IPS-15b (cell line): Measurements from ENCODE around the gene CLDN7.

ENCODE experiments used
- H3K27me3 ChIP-seq: one replicate; pipeline ENCODE4 v1.6.1; 2013; ENCODE audit warnings: low read length; ENCODE audit not compliant: control insufficient read depth, insufficient read depth
- H3K36me3 ChIP-seq: one replicate; pipeline ENCODE4 v1.6.1; 2013; ENCODE audit warnings: low read length; ENCODE audit not compliant: control insufficient read depth, insufficient read depth
- H3K4me1 ChIP-seq: one replicate; pipeline ENCODE4 v1.6.1; 2013; ENCODE audit warnings: mild to moderate bottlenecking, low read length; ENCODE audit not compliant: control insufficient read depth, insufficient read depth
- H3K4me3 ChIP-seq: one replicate; pipeline ENCODE4 v1.5.1; 2013; ENCODE audit warnings: low read depth, low read length
- H3K9ac ChIP-seq: one replicate; pipeline ENCODE4 v1.6.1; 2013; ENCODE audit warnings: low read depth, mild to moderate bottlenecking, low read length
- H3K9me3 ChIP-seq: one replicate; pipeline ENCODE4 v1.6.1; 2013; ENCODE audit warnings: mild to moderate bottlenecking, low read length; ENCODE audit not compliant: control insufficient read depth, insufficient read depth

The CLDN7 gene

GRCh38 chr17:7282752-7283321 lies 20.6 kb upstream of the CLDN7 start:
- Histone ChIP-seq H3K27me3 (peaks cover 5% of the 10 kb centered on the region), H3K9ac (peak overlapping the region; percentile 47)

DNA sequence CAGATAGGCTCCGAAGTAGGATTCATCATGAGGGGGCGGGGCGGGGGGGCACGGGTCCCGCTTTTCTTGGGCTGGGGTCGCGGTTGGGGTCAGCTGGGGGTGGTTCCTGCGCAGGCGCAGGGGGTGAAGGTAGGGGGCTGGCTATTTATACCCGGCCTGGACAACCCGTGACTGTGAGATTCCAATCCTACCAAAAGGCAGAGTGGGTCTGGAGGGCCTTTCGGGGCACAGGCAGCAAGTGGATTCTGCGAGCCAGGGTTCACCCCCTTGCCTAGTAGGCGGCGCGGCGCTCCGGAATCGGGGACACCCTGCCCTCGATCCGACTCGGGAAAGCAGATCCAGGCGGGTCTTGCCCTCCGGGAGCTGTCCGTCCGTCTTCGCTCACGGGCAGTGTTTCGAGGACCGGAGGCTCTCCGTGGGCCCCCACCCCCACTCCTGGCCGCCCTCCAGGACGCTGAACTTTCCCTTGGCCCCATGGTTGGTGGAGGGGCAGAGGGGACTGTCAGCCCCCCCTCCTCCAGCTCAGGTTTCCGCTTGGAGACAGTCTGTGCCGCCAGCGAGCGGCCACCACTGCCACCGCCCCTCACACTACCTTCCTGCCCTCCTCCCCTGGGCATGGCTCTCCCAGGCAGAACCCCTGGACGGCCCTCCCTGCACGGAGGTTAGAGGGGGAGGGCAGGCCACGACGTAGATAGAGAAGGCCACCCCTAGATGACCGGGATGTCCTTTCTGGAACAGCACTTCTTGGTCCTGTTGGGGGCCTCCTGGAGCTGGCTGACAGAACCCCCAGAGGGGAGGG lies 19.9 kb upstream of the CLDN7 start:
- no peaks in the 10 kb centered on the region for H3K9me3 ChIP-seq
- peak overlapping the region; percentile 84 for H3K4me3 ChIP-seq
- H3K27me3 ChIP-seq: peaks cover 5% of the 10 kb centered on the region
- peak overlapping the region; percentile 60 for H3K9ac ChIP-seq
- peaks cover 6% of the 10 kb centered on the region for H3K4me1 ChIP-seq
- peaks cover 33% of the 10 kb centered on the region for H3K36me3 ChIP-seq

More at GRCh38 chr17:7282752-7283321, 20.6 kb upstream of the CLDN7 start:
- Histone ChIP-seq H3K36me3 (peaks cover 36% of the 10 kb centered on the region), H3K4me3 (peak overlapping the region; percentile 84), H3K4me1 (peaks cover 6% of the 10 kb centered on the region), H3K9me3 (no peaks in the 10 kb centered on the region)

DNA sequence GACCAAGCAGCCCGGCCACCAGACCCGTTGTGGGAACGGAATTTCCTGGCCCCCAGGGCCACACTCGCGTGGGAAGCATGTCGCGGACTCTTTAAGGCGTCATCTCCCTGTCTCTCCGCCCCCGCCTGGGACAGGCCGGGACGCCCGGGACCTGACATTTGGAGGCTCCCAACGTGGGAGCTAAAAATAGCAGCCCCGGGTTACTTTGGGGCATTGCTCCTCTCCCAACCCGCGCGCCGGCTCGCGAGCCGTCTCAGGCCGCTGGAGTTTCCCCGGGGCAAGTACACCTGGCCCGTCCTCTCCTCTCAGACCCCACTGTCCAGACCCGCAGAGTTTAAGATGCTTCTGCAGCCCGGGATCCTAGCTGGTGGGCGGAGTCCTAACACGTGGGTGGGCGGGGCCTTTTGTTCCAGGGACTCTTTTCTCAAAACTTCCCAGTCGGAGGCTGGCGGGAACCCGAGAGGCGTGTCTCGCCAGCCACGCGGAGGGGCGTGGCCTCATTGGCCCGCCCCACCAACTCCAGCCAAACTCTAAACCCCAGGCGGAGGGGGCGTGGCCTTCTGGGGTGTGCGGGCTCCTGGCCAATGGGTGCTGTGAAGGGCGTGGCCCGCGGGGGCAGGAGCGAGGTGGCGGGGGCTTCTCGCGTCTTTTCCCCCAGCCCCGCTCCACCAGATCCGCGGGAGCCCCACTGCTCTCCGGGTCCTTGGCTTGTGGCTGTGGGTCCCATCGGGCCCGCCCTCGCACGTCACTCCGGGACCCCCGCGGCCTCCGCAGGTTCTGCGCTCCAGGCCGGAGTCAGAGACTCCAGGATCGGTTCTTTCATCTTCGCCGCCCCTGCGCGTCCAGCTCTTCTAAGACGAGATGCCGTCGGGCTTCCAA lies 19.0 kb upstream of the CLDN7 start, which contains the start of gene SLC2A4:
Gene SLC2A4 (plus strand): TSS at position 645 of the 879 bp plus-strand sequence. CDS start 217 bp downstream, at position 862.
- Histone ChIP-seq H3K36me3 (peaks cover 28% of the 10 kb centered on the region), H3K4me3 (peak within 1 kb of the TSS; percentile 84), H3K9ac (peak within 1 kb of the TSS; percentile 60), H3K9me3 (no peaks in the 10 kb centered on the region), H3K27me3 (peaks cover 5% of the 10 kb centered on the region), H3K4me1 (peaks cover 6% of the 10 kb centered on the region)

DNA sequence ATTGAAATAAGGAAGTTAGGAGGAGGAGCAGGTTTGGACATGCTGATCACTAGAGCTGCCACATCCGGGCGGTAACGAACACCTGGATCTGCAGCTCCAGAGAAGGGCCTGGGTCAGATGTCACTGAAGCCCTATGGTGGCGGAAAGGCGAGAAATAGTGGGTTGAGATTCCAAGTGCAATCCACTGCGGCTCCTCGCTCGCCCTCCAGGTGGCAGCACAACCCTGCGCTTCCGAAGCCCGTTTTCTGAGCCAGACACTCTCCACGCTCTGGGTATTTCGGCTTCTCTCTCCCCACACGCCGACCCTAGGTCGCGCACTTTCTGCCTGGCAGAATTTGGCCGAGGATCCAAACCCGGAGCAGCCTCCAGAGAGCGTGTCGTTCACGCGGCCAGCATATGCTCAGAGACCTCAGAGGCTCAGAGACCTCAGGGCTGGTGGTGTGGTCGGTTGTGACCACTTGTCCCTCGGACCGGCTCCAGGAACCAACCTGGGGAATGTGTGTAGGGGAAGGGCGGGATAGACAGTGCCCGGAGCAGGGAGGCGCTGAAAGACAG lies 18.3 kb upstream of the CLDN7 start:
- Histone ChIP-seq H3K9ac (peak overlapping the region; percentile 14), H3K4me3 (peak overlapping the region; percentile 50), H3K4me1 (peaks cover 6% of the 10 kb centered on the region), H3K9me3 (no peaks in the 10 kb centered on the region), H3K27me3 (peaks cover 5% of the 10 kb centered on the region), H3K36me3 (peaks cover 23% of the 10 kb centered on the region)

DNA sequence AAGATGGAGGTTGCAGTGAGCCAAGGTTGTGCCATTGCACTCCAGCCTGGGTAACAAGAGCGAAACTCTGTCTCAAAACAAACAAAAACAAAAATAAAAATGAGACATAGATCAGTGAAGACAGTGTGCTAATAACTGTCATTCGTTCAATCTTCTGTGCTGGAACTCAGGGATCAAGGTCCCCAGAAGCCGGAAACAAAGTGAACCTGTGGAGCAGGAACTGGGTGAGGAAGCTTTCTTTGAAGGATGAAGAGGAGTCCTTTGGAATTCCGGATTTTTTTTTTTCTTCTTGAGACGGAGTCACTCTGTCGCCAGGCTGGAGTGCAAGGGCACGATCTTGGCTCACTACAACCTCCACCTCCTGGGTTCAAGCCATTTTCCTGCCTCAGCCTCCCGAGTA lies 17.2 kb upstream of the CLDN7 start:
- Histone ChIP-seq H3K9ac (no peak overlapping the region), H3K4me1 (peaks cover 6% of the 10 kb centered on the region), H3K27me3 (peaks cover 5% of the 10 kb centered on the region), H3K36me3 (peaks cover 12% of the 10 kb centered on the region), H3K4me3 (no peak overlapping the region), H3K9me3 (no peaks in the 10 kb centered on the region)

DNA sequence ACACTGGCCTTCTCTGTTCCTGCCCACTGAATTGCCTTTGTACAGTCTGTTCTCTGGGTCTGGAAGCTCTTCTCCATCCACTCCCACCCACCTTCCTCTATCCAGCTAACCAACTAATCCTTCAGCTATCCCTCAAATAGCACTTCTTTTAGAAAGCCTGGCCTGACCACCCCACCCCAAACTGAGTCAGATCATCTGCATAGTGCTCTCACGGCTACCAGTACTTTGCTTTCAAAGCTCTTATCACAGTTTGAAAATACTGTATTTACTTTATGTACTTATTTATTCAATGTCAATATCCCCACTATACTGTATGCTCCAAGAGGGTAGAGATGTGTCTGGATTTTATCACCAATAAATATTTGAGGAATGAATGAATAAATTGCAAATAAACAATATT lies 4.5 kb upstream of the CLDN7 start:
- H3K36me3 ChIP-seq: no peaks in the 10 kb centered on the region
- H3K9ac ChIP-seq: no peak overlapping the region
- peaks cover 9% of the 10 kb centered on the region for H3K4me1 ChIP-seq
- H3K9me3 ChIP-seq: no peaks in the 10 kb centered on the region
- no peak overlapping the region for H3K4me3 ChIP-seq
- H3K27me3 ChIP-seq: no peaks in the 10 kb centered on the region

- Histone ChIP-seq H3K36me3 (peaks cover 14% of the 10 kb centered on the region), H3K4me3 (peak overlapping the region; percentile 98), H3K9me3 (no peaks in the 10 kb centered on the region), H3K4me1 (peaks cover 12% of the 10 kb centered on the region), H3K27me3 (no peaks in the 10 kb centered on the region), H3K9ac (peak overlapping the region; percentile 85)
These were observed 1.5 kb upstream of the CLDN7 start for GRCh38 chr17:7263801-7264078.

DNA sequence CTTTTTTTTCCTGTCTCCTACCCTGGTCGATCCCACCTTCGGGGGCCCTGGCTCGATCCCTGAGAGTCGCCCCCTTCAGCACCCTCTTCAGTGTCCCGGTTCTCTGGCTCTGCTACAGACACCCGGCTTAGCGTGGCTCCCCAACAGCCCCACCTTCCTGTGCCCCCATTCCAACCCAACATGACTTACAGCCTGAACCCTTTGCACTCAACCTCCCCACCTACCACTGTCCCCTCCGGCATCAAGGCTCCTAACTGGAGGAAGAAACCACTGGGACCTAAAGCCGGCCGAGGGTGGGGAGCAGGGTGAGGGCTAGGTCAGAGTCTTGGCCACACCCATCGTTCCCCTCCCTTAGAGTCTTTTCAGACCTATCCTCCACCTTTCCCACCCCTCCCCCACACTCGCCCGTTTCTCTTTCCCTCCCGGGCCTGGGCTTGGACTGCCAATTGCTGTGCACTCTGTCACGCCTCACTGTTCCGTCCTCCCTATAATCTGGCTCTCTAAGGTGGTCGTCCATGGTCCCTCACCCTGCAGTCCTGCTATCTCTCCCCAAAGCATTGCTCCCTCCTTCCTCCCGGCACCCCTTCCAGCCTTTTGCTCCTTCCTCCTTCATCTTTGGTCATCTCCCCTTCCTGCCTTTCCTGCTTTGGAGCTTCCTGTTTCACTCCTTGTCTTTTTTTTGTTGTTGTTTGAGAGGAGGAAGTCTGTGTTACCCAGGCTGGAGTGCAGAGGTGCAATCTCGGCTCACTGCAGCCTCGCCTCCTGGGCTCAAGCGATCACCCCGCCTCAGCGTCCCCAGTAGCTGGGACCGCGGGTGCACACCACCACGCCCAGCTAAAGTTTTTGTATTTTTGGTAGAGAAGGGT lies 890 bp upstream of the CLDN7 start:
- peak overlapping the region; percentile 85 for H3K9ac ChIP-seq

DNA sequence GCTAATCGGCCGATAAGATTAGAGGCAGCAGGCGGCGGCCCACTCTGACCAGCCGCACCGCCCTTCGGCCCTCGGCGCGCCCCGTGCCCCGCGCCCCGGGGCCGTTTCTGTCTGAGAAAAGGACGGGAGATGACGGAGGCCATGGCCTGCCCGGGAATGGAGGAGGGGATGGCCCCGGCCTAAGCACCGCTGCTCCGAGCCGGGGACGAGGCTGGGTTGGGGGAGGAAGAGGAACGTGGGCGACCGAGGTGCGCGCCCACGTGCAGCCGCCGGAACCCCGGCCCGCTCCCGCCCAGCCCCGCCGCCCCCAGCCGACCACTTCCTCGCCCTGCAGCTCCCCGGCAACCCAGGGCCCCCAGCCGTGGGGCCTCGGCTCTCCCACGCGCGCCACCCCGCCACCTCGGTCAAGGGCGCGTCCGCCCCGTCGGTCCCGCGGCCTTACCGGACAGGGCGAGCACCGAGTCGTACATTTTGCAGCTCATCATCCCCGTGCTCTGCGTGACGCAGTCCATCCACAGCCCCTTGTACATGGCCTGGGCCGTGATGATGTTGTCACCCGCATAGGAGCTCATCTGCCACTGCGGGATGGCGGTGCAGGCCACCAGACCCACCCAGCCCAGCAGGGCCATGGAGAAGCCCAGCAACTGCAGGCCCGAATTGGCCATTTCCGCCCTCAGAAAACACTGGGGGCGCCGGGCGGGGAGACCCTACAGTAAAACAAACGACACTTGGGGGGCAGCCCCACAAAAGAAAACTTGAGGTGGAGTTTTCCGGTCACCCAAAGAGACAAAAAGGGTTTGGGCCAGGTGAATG lies 693 bp downstream of the CLDN7 start:
- Histone ChIP-seq H3K4me1 (peaks cover 12% of the 10 kb centered on the region), H3K36me3 (peaks cover 22% of the 10 kb centered on the region), H3K9ac (peak overlapping the region; percentile 94), H3K9me3 (no peaks in the 10 kb centered on the region), H3K27me3 (no peaks in the 10 kb centered on the region), H3K4me3 (peak overlapping the region; percentile 98)

More for the DNA sequence above, 890 bp upstream of the CLDN7 start:
- Histone ChIP-seq H3K27me3 (no peaks in the 10 kb centered on the region), H3K4me3 (peak overlapping the region; percentile 98), H3K4me1 (peaks cover 12% of the 10 kb centered on the region), H3K36me3 (peaks cover 16% of the 10 kb centered on the region), H3K9me3 (no peaks in the 10 kb centered on the region)

DNA sequence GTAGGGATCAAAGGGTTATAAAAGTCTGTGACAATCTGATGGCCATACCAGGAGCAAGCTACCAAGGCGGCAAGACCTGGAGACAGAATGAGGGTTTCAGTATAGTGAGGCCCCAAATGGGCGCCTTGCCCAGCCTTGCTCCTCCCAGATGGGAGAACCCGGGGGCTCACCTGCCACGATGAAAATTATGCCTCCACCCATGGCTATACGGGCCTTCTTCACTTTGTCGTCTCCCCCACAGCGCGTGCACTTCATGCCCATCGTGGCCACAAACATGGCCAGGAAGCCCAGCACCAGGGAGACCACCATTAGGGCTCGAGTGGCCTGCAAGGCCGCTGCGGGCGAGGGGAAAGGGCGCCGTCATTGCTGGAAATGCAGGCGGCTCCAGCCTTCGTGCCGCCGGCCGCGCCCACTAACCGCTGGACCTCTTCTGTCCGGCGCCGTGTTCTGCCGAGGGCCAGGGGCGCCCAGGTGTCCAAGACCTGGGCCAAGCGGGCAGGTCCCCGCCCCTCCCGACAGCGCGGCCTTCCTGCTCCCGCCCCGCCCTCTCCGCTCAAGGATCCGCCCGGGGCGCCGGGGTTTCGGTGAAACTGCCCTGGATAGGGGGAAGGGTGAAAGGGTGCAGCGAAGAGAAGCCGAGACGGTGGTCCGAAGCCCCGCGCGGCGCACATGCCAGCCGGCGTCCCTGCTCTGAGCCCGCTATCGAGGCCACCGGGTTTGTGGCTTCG lies 1.5 kb downstream of the CLDN7 start:
- Histone ChIP-seq H3K9me3 (no peaks in the 10 kb centered on the region), H3K36me3 (peaks cover 22% of the 10 kb centered on the region), H3K4me3 (peak overlapping the region; percentile 98), H3K9ac (peak overlapping the region; percentile 94), H3K27me3 (no peaks in the 10 kb centered on the region), H3K4me1 (peaks cover 10% of the 10 kb centered on the region)
